PC-9 (cell line): ENCODE data around the gene SNRNP70. TPM values are rescaled to one million over a fixed set of nuclear protein-coding genes. Genes with fewer than 3 reads are reported as not detected.

Experiments
- BruUV-seq: library from RNA; stranded (reverse); fragments of 400-500 nt; replicated peaks from 2 replicates; lab custom pipeline; 2021; lab: Mats Ljungman, UMichigan
- CTCF ChIA-PET: fragments of 300-600 bp; sonication (Branson Sonifier 250); formaldehyde crosslinking; loops from one replicate; lab custom pipeline; 2022; ENCODE audit warnings: antibody characterized with exemption; lab: Charles Lee
- POLR2A ChIA-PET: fragments of 300-600 bp; sonication (Branson Sonifier 250); formaldehyde crosslinking; loops from one replicate; lab custom pipeline; 2022; ENCODE audit warnings: antibody characterized with exemption; ENCODE audit not compliant: unreplicated experiment; lab: Charles Lee
- DNase-seq, 2 experiments: peaks; one replicate each; pipeline versions ENCODE4 v3.0.0 to v3.0.0-alpha.2; 2015 to 2022; ENCODE audit warnings: mixed read lengths in 1 of 2
- H2AFZ ChIP-seq: fragments of 200-600 bp; sonication (generic); 2 replicates; pipeline ENCODE4 v1.8.1; 2017; ENCODE audit warnings: antibody characterized with exemption
- H3F3A ChIP-seq: fragments of 200-600 bp; sonication (generic); 2 replicates; pipeline ENCODE4 v1.8.1; 2017; ENCODE audit warnings: antibody characterized with exemption, mild to moderate bottlenecking, low read depth; ENCODE audit not compliant: insufficient read depth
- H3K27ac ChIP-seq: fragments of 200-600 bp; sonication (generic); 2 replicates; pipeline ENCODE4 v1.6.1; 2016; ENCODE audit warnings: mixed run types
- H3K27me3 ChIP-seq: fragments of 200-600 bp; sonication (generic); 2 replicates; pipeline ENCODE4 v1.6.1; 2016; ENCODE audit warnings: low read depth, mixed run types; ENCODE audit not compliant: insufficient read depth
- H3K36me3 ChIP-seq: fragments of 200-600 bp; sonication (generic); 2 replicates; pipeline ENCODE4 v1.6.1; 2016; ENCODE audit warnings: low read depth, mixed run types
- H3K4me1 ChIP-seq: fragments of 200-600 bp; sonication (generic); replicated peaks from 2 replicates; pipeline ENCODE4 v1.6.1; 2016; ENCODE audit warnings: mixed run types; ENCODE audit not compliant: insufficient read depth
- H3K4me2 ChIP-seq: fragments of 200-600 bp; sonication (generic); 2 replicates; pipeline ENCODE4 v1.6.1; 2017; ENCODE audit warnings: mixed run types
- H3K4me3 ChIP-seq: fragments of 200-600 bp; sonication (generic); 2 replicates; pipeline ENCODE4 v1.6.1; 2016; ENCODE audit warnings: mixed run types
- H3K79me2 ChIP-seq: fragments of 200-600 bp; sonication (generic); 2 replicates; pipeline ENCODE4 v1.6.1; 2017; ENCODE audit warnings: low read depth, mixed run types
- H3K9me2 ChIP-seq: fragments of 200-600 bp; sonication (generic); 2 replicates; pipeline ENCODE4 v1.8.1; 2017; ENCODE audit warnings: mild to moderate bottlenecking; ENCODE audit not compliant: insufficient read depth
- H3K9me3 ChIP-seq: fragments of 200-600 bp; sonication (generic); 2 replicates; pipeline ENCODE4 v1.8.1; 2016; ENCODE audit warnings: low read depth; ENCODE audit not compliant: insufficient read depth
- H4K20me1 ChIP-seq: fragments of 200-600 bp; sonication (generic); 2 replicates; pipeline ENCODE4 v1.8.1; 2017; ENCODE audit not compliant: insufficient read depth
- EZH2 ChIP-seq: fragments of 200-600 bp; sonication (generic); IDR thresholded peaks from 2 replicates; pipeline ENCODE4 v1.8.0; 2017; ENCODE audit warnings: antibody characterized with exemption, low read depth
- intact Hi-C: fragments of 100-400 bp; cut with micrococcal nuclease; formaldehyde crosslinking; loops from one replicate; pipeline ENCODE4 v1.10.0; 2022; ENCODE audit not compliant: unreplicated experiment
- total RNA-seq: library from RNA; stranded (reverse); gene quantifications from 2 replicates; pipeline ENCODE4 v1.2.3, GENCODE V29; 2021
- TF ChIP-seq, protein P1 (sequence below): fragments of 200-600 bp; sonication (generic); conservative IDR thresholded peaks from 2 replicates; pipeline ENCODE4 v1.6.1; 2017; ENCODE audit warnings: mixed run types, antibody characterized with exemption, mild to moderate bottlenecking, moderate library complexity

SNRNP70 gene
- total RNA-seq, 1 experiment from 2014 or later: 199 TPM

DNA sequence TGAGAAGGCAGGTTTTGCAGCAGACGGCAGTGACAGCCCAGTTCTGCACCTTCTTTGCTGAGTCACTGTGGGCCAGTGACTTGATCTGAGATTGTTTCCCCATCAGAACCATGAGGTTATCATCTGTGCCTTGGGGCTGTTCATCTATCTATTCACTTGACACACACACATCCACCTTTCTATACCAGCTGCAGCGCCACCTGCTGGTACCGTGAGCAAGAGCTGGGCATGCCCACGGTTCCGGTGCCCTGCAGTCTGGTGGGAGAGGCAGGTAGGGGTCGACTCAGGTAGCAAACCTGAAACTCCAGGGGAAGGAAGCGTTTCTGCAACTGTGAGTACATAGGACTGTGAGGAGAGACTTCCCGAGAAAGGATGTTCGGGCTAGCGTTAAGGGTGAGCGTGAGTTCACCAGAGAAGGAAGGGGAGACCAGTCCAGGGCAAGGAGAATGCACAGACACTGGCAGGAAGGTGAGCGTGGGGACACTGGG is 21.4 kb downstream of the SNRNP70 start:
- TF ChIP-seq EZH2: no peak
- TF ChIP-seq, protein P1, sequence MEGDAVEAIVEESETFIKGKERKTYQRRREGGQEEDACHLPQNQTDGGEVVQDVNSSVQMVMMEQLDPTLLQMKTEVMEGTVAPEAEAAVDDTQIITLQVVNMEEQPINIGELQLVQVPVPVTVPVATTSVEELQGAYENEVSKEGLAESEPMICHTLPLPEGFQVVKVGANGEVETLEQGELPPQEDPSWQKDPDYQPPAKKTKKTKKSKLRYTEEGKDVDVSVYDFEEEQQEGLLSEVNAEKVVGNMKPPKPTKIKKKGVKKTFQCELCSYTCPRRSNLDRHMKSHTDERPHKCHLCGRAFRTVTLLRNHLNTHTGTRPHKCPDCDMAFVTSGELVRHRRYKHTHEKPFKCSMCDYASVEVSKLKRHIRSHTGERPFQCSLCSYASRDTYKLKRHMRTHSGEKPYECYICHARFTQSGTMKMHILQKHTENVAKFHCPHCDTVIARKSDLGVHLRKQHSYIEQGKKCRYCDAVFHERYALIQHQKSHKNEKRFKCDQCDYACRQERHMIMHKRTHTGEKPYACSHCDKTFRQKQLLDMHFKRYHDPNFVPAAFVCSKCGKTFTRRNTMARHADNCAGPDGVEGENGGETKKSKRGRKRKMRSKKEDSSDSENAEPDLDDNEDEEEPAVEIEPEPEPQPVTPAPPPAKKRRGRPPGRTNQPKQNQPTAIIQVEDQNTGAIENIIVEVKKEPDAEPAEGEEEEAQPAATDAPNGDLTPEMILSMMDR: peak; percentile 92
- Histone ChIP-seq H3K79me2 (0 out of 2 replicates have a peak, but pooled peaks cover 5% of the 10 kb centered on the region), H3F3A (peaks cover 71% of the 10 kb centered on the region), H3K9me3 (no peaks in the 10 kb centered on the region), H3K27me3 (no peaks in the 10 kb centered on the region), H3K27ac (no peak overlapping the region), H3K4me1 (no peaks in the 10 kb centered on the region), H2AFZ (no peak overlapping the region), H4K20me1 (peaks cover 60% of the 10 kb centered on the region), H3K36me3 (peaks cover 40% of the 10 kb centered on the region), H3K4me3 (no peak overlapping the region), H3K4me2 (no peak overlapping the region), H3K9me2 (no peaks in the 10 kb centered on the region)
- POLR2A ChIA-PET: no interaction called here
- CTCF ChIA-PET: interaction anchor here (0.5 to 0.6 kb wide), 3 partner anchors 19 to 611 kb away, joined by 3 to 8 read pairs (median 3); no protein-coding TSS in a partner anchor
- intact Hi-C loops: no loop called here
- BruUV-seq: no TSS peak
- DNase-seq: peak in 1 of 2 experiments; percentile 50

- peaks cover 52% of the 10 kb centered on the region for H4K20me1 ChIP-seq
- no peak overlapping the region for H3K4me3 ChIP-seq
- peaks cover 72% of the 10 kb centered on the region for H3F3A ChIP-seq
- H3K4me2 ChIP-seq: no peak overlapping the region
- no peaks in the 10 kb centered on the region for H3K4me1 ChIP-seq
- ChIA-PET POLR2A (no interaction called here), CTCF (interaction anchor here (0.7 to 0.8 kb wide), 2 partner anchors 86 to 108 kb away, joined by 3 to 5 read pairs; no protein-coding TSS in a partner anchor)
- no peak overlapping the region for H2AFZ ChIP-seq
- H3K9me2 ChIP-seq: no peaks in the 10 kb centered on the region
- TSS peak; percentile 16 for BruUV-seq
- intact Hi-C loops: no loop called here
- H3K79me2 ChIP-seq: no peaks in the 10 kb centered on the region
- TF ChIP-seq, protein P1: no peak
- H3K9me3 ChIP-seq: no peaks in the 10 kb centered on the region
- no peak for DNase-seq
- peaks cover 32% of the 10 kb centered on the region for H3K36me3 ChIP-seq
- H3K27ac ChIP-seq: no peak overlapping the region
- H3K27me3 ChIP-seq: no peaks in the 10 kb centered on the region
Measured at GRCh38 chr19:49107625-49108459, 22.6 kb downstream of the SNRNP70 start.

GRCh38 chr19:49109051-49109450 is 23.8 kb downstream of the SNRNP70 start:
- Histone ChIP-seq H3K79me2 (no peaks in the 10 kb centered on the region), H2AFZ (no peak overlapping the region), H3K9me2 (no peaks in the 10 kb centered on the region), H3K36me3 (peaks cover 28% of the 10 kb centered on the region), H3K4me2 (no peak overlapping the region), H3K4me3 (no peak overlapping the region), H3K9me3 (no peaks in the 10 kb centered on the region), H3K4me1 (peaks cover 10% of the 10 kb centered on the region), H3F3A (peaks cover 72% of the 10 kb centered on the region), H3K27me3 (no peaks in the 10 kb centered on the region), H3K27ac (no peak overlapping the region), H4K20me1 (peaks cover 40% of the 10 kb centered on the region)
- intact Hi-C loops: no loop called here
- TF ChIP-seq, protein P1: no peak
- TF ChIP-seq EZH2: no peak
- POLR2A ChIA-PET: no interaction called here
- CTCF ChIA-PET: no interaction called here
- BruUV-seq: no TSS peak
- DNase-seq: no peak
